CD4-positive, alpha-beta T cell treated with Interleukin-1 beta for 1 hour (primary cell): Measurements from ENCODE around the gene SLC9B1.
"Not testable (repeated sequence)": the region's sequence is repeated elsewhere in the genome, so short reads cannot be mapped to it uniquely, and the experiment has no call there.

Experiments
- DNase-seq, 2 donors: peaks; one replicate each; pipeline ENCODE4 v3.0.0-alpha.2; 2020 to 2022

SLC9B1 gene

DNA sequence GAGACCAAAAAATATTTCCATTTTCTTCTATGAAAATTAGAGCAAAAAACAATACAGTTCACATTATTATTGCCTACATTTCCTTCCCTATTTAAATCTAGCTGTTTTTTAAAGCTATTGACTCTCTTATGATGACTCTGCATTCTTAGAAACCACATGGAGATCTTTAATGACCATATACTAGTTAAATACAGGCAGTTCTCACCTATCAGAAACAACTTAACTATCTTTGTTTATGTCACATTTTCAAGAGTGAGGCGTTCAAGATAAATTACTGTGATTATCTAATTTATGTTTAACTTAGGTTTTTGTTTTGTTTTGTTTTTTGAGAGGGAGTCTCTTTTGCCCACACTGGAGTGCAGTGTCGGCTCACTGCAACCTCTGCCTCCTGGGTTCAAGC lies 147.7 kb downstream of the SLC9B1 start:
- no peak for DNase-seq

DNA sequence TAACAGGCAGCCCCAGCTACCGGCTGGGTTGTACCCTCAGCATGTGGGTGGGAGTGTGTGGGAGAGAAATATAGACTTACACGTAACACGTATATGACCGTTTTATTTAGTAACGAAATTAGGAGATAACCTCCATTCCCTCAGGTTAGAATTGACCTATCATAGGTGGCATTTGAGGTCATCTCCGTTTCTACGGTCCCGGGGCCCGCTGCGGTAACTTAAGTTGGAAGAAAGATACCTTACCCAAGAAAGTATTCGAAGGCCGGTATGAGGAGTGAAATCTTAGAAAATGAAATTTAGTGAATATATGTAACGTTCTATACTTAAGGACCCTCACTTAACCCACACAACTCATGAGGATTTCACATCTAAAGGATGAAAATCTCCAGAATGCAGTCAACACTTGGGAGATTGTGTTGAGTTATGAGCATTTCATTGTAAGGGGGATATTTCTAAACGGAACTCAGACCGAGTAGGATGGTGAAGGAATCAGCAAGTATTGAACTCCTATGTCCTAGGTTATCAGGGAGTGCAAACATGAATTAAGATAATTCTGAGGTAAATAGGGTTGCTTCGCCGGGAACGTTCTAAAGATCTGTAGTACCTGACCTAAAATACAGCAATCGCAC lies 149.8 kb downstream of the SLC9B1 start:
- no peak for DNase-seq

DNA sequence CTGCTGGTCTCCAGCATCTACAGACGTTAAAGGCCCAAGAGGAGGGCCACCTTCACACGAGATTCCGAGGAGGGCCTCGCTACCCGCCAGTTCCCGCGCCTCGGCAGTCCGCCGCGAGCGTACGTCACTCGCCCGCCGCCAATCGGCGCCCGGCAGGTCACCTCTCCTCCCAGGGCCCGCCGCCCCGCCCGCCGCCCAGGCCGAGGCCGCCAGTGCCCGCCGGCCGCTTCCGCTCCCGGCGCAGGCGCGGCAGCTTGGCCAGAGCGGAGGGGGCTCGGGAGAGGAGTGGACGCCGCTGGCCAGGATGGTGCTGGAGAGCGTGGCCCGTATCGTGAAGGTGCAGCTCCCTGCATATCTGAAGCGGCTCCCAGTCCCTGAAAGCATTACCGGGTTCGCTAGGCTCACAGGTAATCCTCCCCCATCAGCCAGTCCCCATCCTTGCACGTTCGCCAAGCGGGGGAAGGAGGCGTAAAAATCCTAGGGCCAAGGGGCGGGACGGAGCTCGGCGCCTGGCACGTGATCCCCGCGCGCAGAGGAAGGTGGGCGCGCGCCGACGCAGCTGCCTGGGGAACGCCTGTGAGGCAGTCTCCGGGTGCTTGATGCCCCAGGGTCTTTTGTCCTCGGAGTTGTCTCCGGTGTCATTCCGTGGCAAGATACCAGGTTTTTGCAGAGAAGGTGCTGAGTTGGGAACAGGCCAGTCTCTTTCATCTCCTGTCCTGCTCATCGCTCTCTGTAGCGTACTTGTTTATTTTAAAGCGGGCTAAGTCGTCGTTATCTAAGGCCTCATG lies 150.5 kb downstream of the SLC9B1 start, which contains the start of gene CISD2:
Gene CISD2, plus strand, starts transcription at position 212 of the 788 bp plus-strand sequence. Its CDS starts 93 bp downstream, at position 305.
- peak; percentile 91 for DNase-seq

DNA sequence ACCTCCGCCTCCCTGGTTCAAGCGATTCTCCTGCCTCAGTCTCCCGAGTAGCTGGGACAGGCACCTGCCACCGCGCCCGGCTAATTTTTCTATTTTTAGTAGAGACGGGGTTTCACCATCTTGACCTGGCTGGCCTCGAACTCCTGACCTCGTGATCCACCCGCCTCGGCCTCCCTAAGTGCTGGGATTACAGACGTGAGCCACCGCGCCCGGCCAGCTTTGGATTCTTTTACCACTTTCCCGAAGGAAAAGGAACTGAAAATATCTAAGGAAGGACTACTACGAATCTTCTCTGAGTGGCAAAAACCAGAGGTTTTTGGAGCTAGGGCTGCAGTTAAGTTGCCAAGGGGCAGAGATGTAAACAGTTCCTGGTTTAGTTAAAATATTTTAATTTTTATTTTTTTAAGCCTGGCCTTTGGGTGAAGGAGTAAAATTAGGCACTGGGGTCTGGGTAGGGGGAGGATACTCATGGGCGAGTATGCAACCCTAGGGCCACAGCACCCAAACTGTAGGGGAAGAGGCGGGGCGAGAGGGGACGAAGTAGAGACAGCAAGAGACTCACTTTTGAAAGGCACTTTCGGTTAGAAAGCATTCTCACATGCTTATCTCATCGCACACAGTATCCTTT lies 151.2 kb downstream of the SLC9B1 start:
- peak in 1 of 2 donors; percentile 14 for DNase-seq

- no peak for DNase-seq
Observed at GRCh38 chr4:102867278-102868152, 152.0 kb downstream of the SLC9B1 start.

GRCh38 chr4:102865327-102865726 lies 154.2 kb downstream of the SLC9B1 start:
- DNase-seq, result not testable (repeated sequence)

- no peak for DNase-seq
Observed at GRCh38 chr4:102862747-102863146, 156.8 kb downstream of the SLC9B1 start.

- DNase-seq, result no peak
Observed at GRCh38 chr4:102862016-102862415, 157.5 kb downstream of the SLC9B1 start.

DNA sequence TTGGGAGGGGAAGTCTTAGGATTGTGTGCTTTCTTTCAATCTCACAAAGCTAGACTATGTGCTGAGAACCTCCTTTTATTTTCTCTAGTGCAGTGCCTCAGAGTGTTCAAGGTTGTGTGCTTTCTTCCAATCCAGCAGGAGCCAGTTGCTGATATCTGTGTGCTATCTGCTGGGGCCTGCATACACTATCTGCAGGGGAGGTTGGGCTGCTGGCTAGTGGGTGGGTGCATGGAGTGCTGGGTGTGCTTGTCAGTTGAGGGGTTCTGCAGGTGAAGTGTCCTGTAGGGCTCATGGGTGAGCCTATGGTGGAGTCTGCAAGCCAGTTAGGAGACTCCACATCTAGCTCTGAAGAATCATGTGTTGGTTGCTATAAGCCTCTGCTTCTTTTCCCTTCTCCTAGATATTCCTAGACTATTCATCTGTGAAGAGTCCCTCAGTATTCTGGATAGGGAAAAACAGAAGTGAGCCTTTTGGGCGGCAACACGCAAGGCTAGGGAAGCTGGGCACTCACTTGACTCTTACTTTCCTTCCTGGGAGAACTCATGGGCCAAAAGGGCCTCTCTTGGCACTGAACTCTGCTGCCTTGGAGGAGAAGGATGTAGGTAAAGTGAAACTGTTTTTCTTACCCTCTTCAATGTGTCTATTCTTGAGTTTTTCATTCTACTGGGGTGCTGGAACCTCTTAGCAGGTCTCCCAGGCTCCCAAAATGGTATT lies 158.7 kb downstream of the SLC9B1 start:
- DNase-seq, result no peak

GRCh38 chr4:102858828-102859464 lies 160.6 kb downstream of the SLC9B1 start:
- no peak for DNase-seq
